PFSK-1 (cell line): ENCODE measurements around the gene ICA1. TPM values are rescaled to one million over a fixed set of nuclear protein-coding genes. Genes with fewer than 3 reads are reported as not detected.

Experiments used
- FOXP2 ChIP-seq: optimal IDR thresholded peaks from 2 replicates; pipeline ENCODE3; 2011; ENCODE audit warnings: borderline replicate concordance, control low read depth, inconsistent platforms; ENCODE audit not compliant: insufficient read depth; ENCODE audit errors: extremely low read length, extremely low read depth
- POLR2AphosphoS5 ChIP-seq: IDR thresholded peaks from 2 replicates; pipeline ENCODE4 v1.6.1; 2012; ENCODE audit warnings: low read depth, mild to moderate bottlenecking, control low read depth, low read length, moderate library complexity
- REST ChIP-seq, 2 experiments: IDR thresholded peaks; 2 replicates each; pipeline versions ENCODE4 v1.6.1 to v1.8.0; 2011 to 2012; ENCODE audit warnings: low read depth in 2 of 2, low read length in 2 of 2, control low read depth in 1 of 2, inconsistent platforms in 1 of 2, mild to moderate bottlenecking in 1 of 2, moderate library complexity in 1 of 2; ENCODE audit not compliant: insufficient read depth in 1 of 2
- SIN3A ChIP-seq: IDR thresholded peaks from 2 replicates; pipeline ENCODE4 v1.6.1; 2012; ENCODE audit warnings: mild to moderate bottlenecking, low read length, moderate library complexity, borderline replicate concordance; ENCODE audit not compliant: insufficient read depth
- TAF1 ChIP-seq: IDR thresholded peaks from 2 replicates; pipeline ENCODE4 v1.6.1; 2012; ENCODE audit warnings: low read length, control low read depth, borderline replicate concordance; ENCODE audit not compliant: insufficient read depth
- polyA plus RNA-seq: library from polyadenylated mRNA; unstranded; fragments of >200 nt; gene quantifications from one replicate; pipeline ENCODE4 v1.2.1, GENCODE V29; 2012; ENCODE audit warnings: low read depth, missing spikeins; ENCODE audit not compliant: insufficient read length

ICA1 gene
- 2.3 TPM for polyA plus RNA-seq

GRCh38 chr7:8261711-8262695 lies at the start of gene ICA1:
Gene ICA1, minus strand, starts transcription at chr7:8262167. Its CDS starts 26,241 bp downstream, at chr7:8235926.
- no peak for TF ChIP-seq POLR2AphosphoS5

- TF ChIP-seq TAF1: no peak
- TF ChIP-seq FOXP2: no peak
- no peak for TF ChIP-seq POLR2AphosphoS5
- no peak for TF ChIP-seq SIN3A
- no peak for TF ChIP-seq REST (IDR thresholded peaks at IDR 0.05; ENCODE audit: insufficient read depth in 1 of 2, low read depth in 2 of 2, low read length in 2 of 2)
Observed at GRCh38 chr7:8310876-8311275, 48.9 kb upstream of the ICA1 start.

GRCh38 chr7:8305625-8306388 lies 43.8 kb upstream of the ICA1 start:
- TF ChIP-seq TAF1: no peak
- TF ChIP-seq REST (IDR thresholded peaks at IDR 0.05; ENCODE audit: insufficient read depth in 1 of 2, low read depth in 2 of 2, low read length in 2 of 2): no peak
- TF ChIP-seq POLR2AphosphoS5: no peak
- TF ChIP-seq FOXP2: no peak
- no peak for TF ChIP-seq SIN3A

GRCh38 chr7:8305104-8305503 lies 43.1 kb upstream of the ICA1 start:
- TF ChIP-seq TAF1: no peak
- TF ChIP-seq POLR2AphosphoS5: no peak
- TF ChIP-seq SIN3A: no peak
- TF ChIP-seq REST (IDR thresholded peaks at IDR 0.05; ENCODE audit: insufficient read depth in 1 of 2, low read depth in 2 of 2, low read length in 2 of 2): no peak
- TF ChIP-seq FOXP2: no peak

- TF ChIP-seq POLR2AphosphoS5: no peak
- no peak for TF ChIP-seq FOXP2
- no peak for TF ChIP-seq TAF1
- TF ChIP-seq SIN3A: no peak
- no peak for TF ChIP-seq REST (IDR thresholded peaks at IDR 0.05; ENCODE audit: insufficient read depth in 1 of 2, low read depth in 2 of 2, low read length in 2 of 2)
Observed at GRCh38 chr7:8303904-8304528, 42.0 kb upstream of the ICA1 start.
